ENCODE data around the gene HOXD12. TPM values are rescaled to one million over a fixed set of nuclear protein-coding genes. Genes with fewer than 3 reads are reported as not detected.

The HOXD12 gene
- polyA plus RNA-seq, 1 of the 3 experiments (the other 2 are of a cell fraction): not detected

DNA sequence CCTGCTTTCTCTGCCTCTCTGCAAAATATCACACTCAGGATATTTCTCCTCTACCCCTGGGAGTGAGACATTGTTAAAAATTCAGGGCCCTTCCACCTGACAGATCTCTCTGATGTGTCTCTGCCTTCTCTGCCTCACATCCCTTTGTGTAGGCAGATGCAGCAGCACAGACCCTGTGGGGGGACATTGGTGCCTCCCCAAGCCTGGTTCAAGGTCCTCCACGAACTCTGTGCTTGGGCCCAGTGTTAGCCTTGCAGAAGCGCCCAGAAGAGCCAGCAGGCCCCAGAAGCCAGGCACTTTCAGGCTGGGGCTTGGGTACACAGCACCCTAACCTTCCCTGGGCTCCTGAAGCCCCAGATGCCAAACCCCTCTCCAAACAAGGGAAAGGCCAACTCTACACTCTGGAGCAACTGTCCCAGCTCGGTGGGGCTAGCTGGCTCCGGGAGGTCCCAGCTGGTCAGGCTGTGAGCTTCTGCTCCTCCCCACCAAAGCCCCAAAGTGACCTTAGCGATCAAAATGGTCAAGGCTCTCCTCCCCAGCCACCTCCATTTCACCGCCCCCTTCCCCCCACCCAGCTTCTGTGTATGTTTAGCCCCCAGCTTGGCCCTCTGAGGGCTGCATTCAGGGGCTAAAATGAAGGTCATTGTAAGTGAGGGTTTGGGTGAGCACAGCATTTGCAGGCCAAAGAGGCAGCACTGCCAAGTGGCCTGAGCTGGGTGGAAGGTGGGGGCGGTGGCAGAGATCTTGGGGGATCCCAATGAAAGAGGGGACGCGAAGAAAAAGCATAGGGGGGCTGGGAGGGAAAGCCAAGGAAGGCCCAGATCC lies 25.6 kb downstream of the HOXD12 start:
- no peak for TF ChIP-seq MXI1 (IDR thresholded peaks at IDR 0.05; ENCODE audit: low read depth, low read length)
- TF ChIP-seq TCF12 (IDR thresholded peaks at IDR 0.05): no peak
- Histone ChIP-seq H3K9me2 (no peaks in the 10 kb centered on the region), H3K27me3 (ENCODE audit: insufficient read depth) (no peaks in the 10 kb centered on the region; the same call in 1 of the 2 replicates), H3K4me1 (ENCODE audit: control insufficient read depth in 1 of 2, insufficient read depth in 2 of 2, low read depth in 1 of 2, low read length in 1 of 2) (peaks cover 4 to 21% of the 10 kb centered on the region in 2 experiments; a peak in 3 of 4 replicates), H3K4me2 (no peak overlapping the region), H3K79me2 (ENCODE audit: insufficient read depth) (no peaks in the 10 kb centered on the region), H3K27ac (ENCODE audit: low read depth in 2 of 2, low read length in 1 of 2) (no peak overlapping the region), H3K9me3 (no peaks in the 10 kb centered on the region), H3K4me3 (ENCODE audit: low read depth in 2 of 2, low read length in 1 of 2) (no peak overlapping the region), H4K20me1 (ENCODE audit: insufficient read depth) (no peaks in the 10 kb centered on the region), H2AFZ (ENCODE audit: low read depth) (no peak overlapping the region), H3K36me3 (replicated peaks in 1 of 2; ENCODE audit: control insufficient read depth in 1 of 2, insufficient read depth in 2 of 2, low read length in 1 of 2) (no peaks in the 10 kb centered on the region), H3F3A (replicated peaks; ENCODE audit: insufficient read depth) (peaks cover 3% of the 10 kb centered on the region), H3K9ac (no peak overlapping the region)
- 94% methylated on average over 7 of the region's 9 CpGs for WGBS (ENCODE audit: low lambda C conversion rate)
- ChIA-PET POLR2A (interaction anchor here (0.6 to 4.1 kb wide), 2 partner anchors 513 to 831 kb away, joined by 3 to 19 read pairs; no protein-coding TSS in a partner anchor), CTCF (interaction anchor here (2.0 to 26.1 kb wide), 9 partner anchors 11 to 1036 kb away, joined by 5 to 1047 read pairs (median 83); partner anchors contain the start of gene HOXD10)
- DNase-seq: no peak

DNA sequence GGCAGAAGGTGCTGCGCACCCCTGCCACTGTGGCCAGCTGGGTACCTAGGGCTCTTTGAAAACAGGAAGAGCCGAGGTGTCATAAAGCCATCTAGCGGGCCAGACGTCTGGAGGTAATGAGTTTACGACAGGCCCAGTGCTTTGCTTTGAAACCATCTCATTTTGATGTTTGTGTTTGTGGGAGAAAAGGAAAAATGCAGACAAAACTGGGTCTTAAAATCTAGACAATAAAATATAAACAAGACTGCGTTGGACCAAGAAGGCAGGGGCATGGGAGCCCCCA lies 26.1 kb downstream of the HOXD12 start:
- peaks cover 4 to 21% of the 10 kb centered on the region in 2 experiments; a peak in 3 of 4 replicates for H3K4me1 ChIP-seq (ENCODE audit: control insufficient read depth in 1 of 2, insufficient read depth in 2 of 2, low read depth in 1 of 2, low read length in 1 of 2)
- H2AFZ ChIP-seq (ENCODE audit: low read depth): no peak overlapping the region
- peaks cover 5% of the 10 kb centered on the region for H3F3A ChIP-seq (replicated peaks; ENCODE audit: insufficient read depth)
- ChIA-PET CTCF (interaction anchor here (1.7 to 26.1 kb wide), 10 partner anchors 12 to 1035 kb away, joined by 5 to 1047 read pairs (median 56); partner anchors contain the start of gene HOXD10), POLR2A (interaction anchor here (0.6 kb wide), 1 partner anchor 830 kb away, joined by 3 read pairs; no protein-coding TSS in a partner anchor)
- no peak for TF ChIP-seq RXRA (IDR thresholded peaks at IDR 0.05; ENCODE audit: borderline replicate concordance, low read depth)
- no peak for TF ChIP-seq NRF1 (IDR thresholded peaks at IDR 0.05; ENCODE audit: low read depth, low read length)
- TF ChIP-seq TAF1 (IDR thresholded peaks at IDR 0.05; ENCODE audit: borderline replicate concordance, low read depth, low read length): no peak
- no peak for TF ChIP-seq RAD21 (IDR thresholded peaks at IDR 0.05; ENCODE audit: low read length)
- no peak for TF ChIP-seq JUND (IDR thresholded peaks at IDR 0.05)
- TF ChIP-seq MXI1 (IDR thresholded peaks at IDR 0.05; ENCODE audit: low read depth, low read length): no peak
- TF ChIP-seq, protein P1, sequence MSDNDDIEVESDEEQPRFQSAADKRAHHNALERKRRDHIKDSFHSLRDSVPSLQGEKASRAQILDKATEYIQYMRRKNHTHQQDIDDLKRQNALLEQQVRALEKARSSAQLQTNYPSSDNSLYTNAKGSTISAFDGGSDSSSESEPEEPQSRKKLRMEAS (IDR thresholded peaks at IDR 0.05; ENCODE audit: low read depth): no peak
- TF ChIP-seq CHD2 (IDR thresholded peaks at IDR 0.05; ENCODE audit: low read length, partially characterized antibody): no peak
- TF ChIP-seq SMC3 (IDR thresholded peaks at IDR 0.05; ENCODE audit: low read depth, low read length): no peak
- TF ChIP-seq TCF12 (IDR thresholded peaks at IDR 0.05): no peak
- TF ChIP-seq GATA2 (CRISPR knock-in tag; IDR thresholded peaks at IDR 0.05): no peak
- TF ChIP-seq FOXJ3 (CRISPR knock-in tag; IDR thresholded peaks at IDR 0.05): no peak
- no peak for TF ChIP-seq SIN3A (IDR thresholded peaks at IDR 0.05; ENCODE audit: borderline replicate concordance, low read depth, low read length)
- no peak for TF ChIP-seq TEAD4 (IDR thresholded peaks at IDR 0.05; ENCODE audit: borderline replicate concordance, insufficient read depth)
- TF ChIP-seq, protein P2, sequence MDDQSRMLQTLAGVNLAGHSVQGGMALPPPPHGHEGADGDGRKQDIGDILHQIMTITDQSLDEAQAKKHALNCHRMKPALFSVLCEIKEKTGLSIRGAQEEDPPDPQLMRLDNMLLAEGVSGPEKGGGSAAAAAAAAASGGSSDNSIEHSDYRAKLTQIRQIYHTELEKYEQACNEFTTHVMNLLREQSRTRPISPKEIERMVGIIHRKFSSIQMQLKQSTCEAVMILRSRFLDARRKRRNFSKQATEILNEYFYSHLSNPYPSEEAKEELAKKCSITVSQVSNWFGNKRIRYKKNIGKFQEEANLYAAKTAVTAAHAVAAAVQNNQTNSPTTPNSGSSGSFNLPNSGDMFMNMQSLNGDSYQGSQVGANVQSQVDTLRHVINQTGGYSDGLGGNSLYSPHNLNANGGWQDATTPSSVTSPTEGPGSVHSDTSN (IDR thresholded peaks at IDR 0.05): no peak
- TF ChIP-seq RFX5 (IDR thresholded peaks at IDR 0.05; ENCODE audit: low read length): no peak
- H3K27me3 ChIP-seq (ENCODE audit: insufficient read depth): no peaks in the 10 kb centered on the region; the same call in 1 of the 2 replicates
- H3K4me2 ChIP-seq: no peak overlapping the region
- no peak overlapping the region for H3K27ac ChIP-seq (ENCODE audit: low read depth in 2 of 2, low read length in 1 of 2)
- no peak overlapping the region for H3K9ac ChIP-seq
- no peaks in the 10 kb centered on the region for H4K20me1 ChIP-seq (ENCODE audit: insufficient read depth)
- H3K9me3 ChIP-seq: no peaks in the 10 kb centered on the region
- no peak overlapping the region for H3K4me3 ChIP-seq (ENCODE audit: low read depth in 2 of 2, low read length in 1 of 2)
- H3K36me3 ChIP-seq (replicated peaks in 1 of 2; ENCODE audit: control insufficient read depth in 1 of 2, insufficient read depth in 2 of 2, low read length in 1 of 2): no peaks in the 10 kb centered on the region
- WGBS (ENCODE audit: low lambda C conversion rate): 94% methylated on average over 6 of the region's 6 CpGs
- H3K79me2 ChIP-seq (ENCODE audit: insufficient read depth): no peaks in the 10 kb centered on the region
- no peaks in the 10 kb centered on the region for H3K9me2 ChIP-seq
- no peak for DNase-seq

Measured in SK-N-SH (cell line).